Activated gamma-delta T cell (primary cell): Measurements from ENCODE around the gene CST11.
"Not testable (repeated sequence)": the region's sequence is repeated elsewhere in the genome, so short reads cannot be mapped to it uniquely, and the experiment has no call there.

Experiments used
- DNase-seq: peaks from one replicate; lab custom pipeline; 2025; lab: John Stamatoyannopoulos, UW
- total RNA-seq, 2 donors: gene quantifications; one replicate each; lab custom pipeline; 2026; lab: John Stamatoyannopoulos, UW

CST11 gene
- 0 reads per million in 2 donors for total RNA-seq

- no peak for DNase-seq
Measured at GRCh38 chr20:23452776-23453175, at the start of gene CST11. CST11 (minus strand) TSS chr20:23452876; CDS start chr20:23452811, 65 bp downstream.

DNA sequence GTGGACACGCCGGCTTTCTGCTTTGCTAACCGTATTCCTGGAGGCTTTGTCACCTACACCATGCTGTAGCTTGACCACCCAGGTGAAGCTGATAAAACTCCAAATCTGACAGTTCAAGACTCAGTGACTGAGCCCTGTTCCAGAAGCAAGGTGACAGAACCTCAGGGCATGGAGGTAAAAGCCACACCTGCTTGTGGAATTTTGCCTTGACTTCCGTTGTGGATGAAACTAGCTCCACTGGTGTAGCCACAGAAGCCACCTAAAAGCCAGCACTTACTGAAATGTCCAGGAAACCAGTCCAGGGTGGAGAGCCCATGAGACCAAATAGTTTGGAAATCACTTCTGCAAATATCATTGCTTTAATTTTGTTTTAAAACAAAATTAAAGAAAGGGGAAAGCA, 49.2 kb upstream of the CST11 start:
- no peak for DNase-seq

GRCh38 chr20:23497536-23497935, 44.9 kb upstream of the CST11 start:
- DNase-seq: no peak

GRCh38 chr20:23493172-23493772, 40.6 kb upstream of the CST11 start:
- no peak for DNase-seq

- no peak for DNase-seq
Measured at GRCh38 chr20:23492292-23492691, 39.6 kb upstream of the CST11 start.

- no peak for DNase-seq
Measured at GRCh38 chr20:23490817-23491216, 38.1 kb upstream of the CST11 start, which contains the start of gene CST8. CST8 (plus strand) TSS chr20:23491117; CDS start chr20:23491668, 551 bp downstream.

- no peak for DNase-seq
Measured at GRCh38 chr20:23488996-23489395, 36.3 kb upstream of the CST11 start.

DNA sequence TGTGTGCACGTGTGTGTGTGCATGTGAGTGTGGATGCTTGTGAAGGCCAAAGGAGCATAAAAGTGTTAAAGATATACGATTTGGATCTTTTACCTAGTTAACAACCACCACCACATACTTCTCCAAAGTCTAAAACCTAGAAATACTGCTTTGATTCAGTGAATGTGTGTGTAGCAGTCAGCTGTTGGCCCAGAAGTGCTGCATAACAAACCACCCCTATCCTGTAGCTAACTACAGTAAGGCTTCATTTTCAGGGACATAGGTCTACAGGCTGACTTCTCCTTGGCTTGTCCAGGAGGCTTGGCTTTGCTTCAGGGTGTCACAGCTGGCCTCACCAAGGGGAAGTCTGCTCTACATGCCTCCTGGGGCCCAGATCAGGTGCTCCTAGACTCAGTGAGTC, 35.8 kb upstream of the CST11 start:
- no peak for DNase-seq

DNA sequence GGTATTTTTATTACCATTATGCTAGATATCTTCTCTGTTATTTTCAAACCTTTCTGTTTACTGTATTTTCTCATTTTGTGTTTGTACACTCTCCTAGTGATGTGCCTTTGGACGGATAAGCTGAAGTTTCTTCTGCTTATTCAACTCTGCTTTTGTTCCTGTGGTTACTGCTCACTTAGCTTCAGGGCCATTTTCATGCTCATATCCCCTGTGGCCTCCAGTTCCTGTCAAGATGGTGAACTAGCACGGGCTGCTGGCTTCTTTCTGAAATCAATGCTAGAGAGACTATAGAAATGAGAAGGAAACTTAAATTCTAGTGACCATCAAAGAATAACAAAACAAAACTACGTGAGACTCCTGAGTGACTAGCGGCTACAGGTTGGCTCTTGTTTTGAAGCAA, 31.4 kb upstream of the CST11 start:
- DNase-seq: no peak

DNA sequence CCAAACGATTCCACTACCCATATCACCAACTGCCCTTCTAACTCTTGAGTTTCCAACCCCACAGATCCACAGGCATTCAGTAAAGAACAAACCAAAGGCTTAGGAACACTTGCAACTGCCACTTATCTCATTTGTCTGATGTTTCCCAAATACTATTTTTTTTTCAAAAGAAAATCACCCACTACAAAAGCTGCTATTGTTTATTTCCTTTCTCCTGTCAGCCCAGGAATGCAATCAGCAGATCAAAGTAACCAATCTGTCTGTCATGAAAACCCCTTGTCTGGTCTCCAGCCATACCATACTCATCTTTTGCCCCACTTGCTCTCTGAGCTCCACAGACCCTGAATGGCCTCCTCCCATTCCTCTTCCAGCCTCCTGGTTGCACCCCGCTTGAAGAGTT, 29.5 kb upstream of the CST11 start:
- no peak for DNase-seq

- no peak for DNase-seq
Measured at GRCh38 chr20:23479043-23479442, 26.4 kb upstream of the CST11 start.

- DNase-seq: no peak
Measured at GRCh38 chr20:23477223-23477622, 24.5 kb upstream of the CST11 start.

DNA sequence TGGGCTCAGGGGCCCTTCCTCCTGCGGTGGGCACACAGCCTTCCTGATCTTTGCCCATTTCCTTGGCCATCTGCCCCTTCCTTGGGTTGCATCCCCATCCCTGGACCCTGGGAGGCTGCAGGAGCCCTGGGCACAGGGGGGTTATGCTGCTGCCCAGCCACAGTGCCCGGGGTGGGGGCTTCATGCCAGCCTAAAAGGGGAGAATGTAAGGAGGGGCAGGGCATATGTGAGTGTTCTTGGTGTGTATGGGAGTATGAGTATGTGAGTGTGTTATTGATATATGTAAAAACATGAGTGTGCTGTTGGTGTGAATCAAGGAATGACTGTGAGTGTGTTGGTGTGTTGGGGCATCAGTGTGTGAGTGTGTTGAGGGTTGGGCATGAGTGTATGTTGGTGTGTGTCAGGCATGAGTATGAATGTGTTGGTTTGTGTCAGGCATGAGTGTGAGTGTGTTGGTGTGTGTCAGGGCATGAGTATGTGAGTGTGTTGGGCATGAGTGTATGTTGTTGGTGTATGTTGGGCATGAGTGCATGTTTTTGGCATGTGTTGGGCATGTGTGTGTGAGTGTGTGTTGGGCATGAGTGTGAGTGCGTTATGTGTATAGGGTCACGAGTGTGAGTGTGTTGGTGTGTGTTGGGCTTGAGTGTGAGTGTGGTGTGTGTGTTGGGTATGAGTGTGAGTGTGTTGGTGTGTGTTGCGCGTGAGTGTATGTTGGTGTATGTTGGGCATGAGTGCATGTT, 23.5 kb upstream of the CST11 start:
- DNase-seq: no peak

DNA sequence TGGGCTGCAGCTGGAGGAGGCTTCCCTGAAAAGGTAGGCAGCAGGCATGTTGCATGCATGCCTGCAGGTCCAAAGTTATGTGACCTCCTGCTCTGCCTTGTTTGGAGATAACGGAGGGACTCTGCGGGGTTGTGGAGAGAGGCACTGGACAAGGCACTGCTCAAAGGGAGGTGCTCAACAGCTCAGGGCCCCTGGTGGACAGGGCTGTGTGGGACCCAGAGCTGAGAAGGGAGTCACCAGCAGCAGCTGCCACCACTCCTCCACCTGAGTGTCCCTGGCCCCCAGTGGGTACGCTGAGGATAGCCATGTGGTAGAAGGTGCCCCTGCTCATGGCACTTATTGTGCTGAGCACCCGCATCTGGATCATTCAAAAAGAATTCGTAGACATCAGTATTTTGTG, 22.7 kb upstream of the CST11 start:
- no peak for DNase-seq

- not testable (repeated sequence) for DNase-seq
Measured at GRCh38 chr20:23473293-23473692, 20.6 kb upstream of the CST11 start.

- not testable (repeated sequence) for DNase-seq
Measured at GRCh38 chr20:23472306-23472705, 19.6 kb upstream of the CST11 start.

DNA sequence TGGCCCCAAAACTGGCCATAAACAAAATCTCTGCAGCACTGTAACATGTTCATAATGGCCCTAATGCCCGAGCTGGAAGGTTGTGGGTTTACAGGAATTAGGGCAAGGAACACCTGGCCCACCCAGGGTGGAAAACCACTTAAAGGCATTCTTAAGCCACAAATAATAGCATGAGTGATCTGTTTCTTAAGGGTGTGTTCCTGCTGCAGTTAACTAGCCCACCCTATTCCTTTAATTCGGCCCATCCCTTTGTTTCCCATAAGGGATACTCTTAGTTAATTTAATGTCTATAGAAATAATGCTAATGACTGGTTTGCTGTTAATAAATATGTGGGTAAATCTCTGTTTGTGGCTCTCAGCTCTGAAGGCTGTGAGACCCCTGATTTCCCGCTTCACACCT, 14.3 kb upstream of the CST11 start:
- DNase-seq: not testable (repeated sequence)

DNA sequence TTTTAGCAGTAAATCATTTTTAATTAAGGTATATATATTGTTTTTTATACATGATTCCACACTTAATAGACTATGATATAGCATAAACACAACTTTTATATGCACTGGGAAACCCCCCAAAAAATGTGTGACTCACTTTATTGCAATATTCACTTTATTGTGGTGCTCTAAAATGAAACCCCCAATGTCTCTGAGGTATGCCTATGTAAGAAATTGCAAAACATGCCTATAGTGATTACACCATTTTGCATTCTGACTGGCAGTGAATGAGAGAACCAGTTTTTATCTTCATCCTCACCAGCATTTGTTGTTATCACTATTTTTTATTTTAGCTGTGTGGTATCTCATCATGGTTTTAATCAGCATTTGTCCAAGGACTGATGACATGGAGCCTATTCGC, 8.5 kb upstream of the CST11 start:
- no peak for DNase-seq

GRCh38 chr20:23459461-23460150, 6.9 kb upstream of the CST11 start:
- no peak for DNase-seq

GRCh38 chr20:23456873-23457272, 4.2 kb upstream of the CST11 start:
- no peak for DNase-seq

DNA sequence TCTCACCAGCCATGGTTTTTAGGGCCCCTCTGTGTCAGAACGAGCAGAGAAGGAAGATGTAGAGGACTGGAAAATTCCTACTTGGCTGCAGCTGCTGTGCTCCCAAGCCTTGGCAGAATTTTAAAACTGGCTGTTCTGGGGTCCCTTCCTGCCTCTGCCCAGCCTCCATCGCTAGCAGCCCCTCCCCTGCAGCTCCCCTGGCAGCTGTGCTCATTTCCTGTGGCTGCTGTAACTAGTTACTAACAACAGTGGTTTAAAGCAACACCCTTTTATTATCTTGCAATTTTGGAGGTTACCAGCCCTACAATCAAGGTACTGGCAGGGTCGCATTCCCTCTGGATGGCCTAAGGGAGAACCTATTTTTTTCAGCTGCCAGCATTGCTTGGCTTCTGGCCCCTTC, 3.7 kb upstream of the CST11 start:
- DNase-seq: no peak

GRCh38 chr20:23455639-23456038, 3.0 kb upstream of the CST11 start:
- DNase-seq: no peak

- no peak for DNase-seq
Measured at GRCh38 chr20:23454816-23455215, 2.1 kb upstream of the CST11 start.
